OCI-LY1 (cell line): Measurements from ENCODE around the gene TBCA.

ENCODE experiments used
- H2AFZ ChIP-seq: fragments of 200-600 bp; sonication (generic), shearing (Covaris generic); 2 replicates; pipeline ENCODE4 v1.6.0; 2014; ENCODE audit warnings: antibody characterized with exemption, mild to moderate bottlenecking, low read length
- H3F3A ChIP-seq: fragments of 200-600 bp; sonication (generic), shearing (Covaris generic); 2 replicates; pipeline ENCODE4 v1.6.0; 2014; ENCODE audit warnings: mild to moderate bottlenecking, antibody characterized with exemption, low read length, moderate library complexity; ENCODE audit not compliant: insufficient read depth
- H3K27ac ChIP-seq: fragments of 200-600 bp; sonication (generic); 2 replicates; pipeline ENCODE4 v1.5.1; 2014; ENCODE audit warnings: low read length, mixed run types, mild to moderate bottlenecking, low read depth; ENCODE audit not compliant: poor library complexity, severe bottlenecking
- H3K27me3 ChIP-seq: fragments of 200-600 bp; sonication (generic); 2 replicates; pipeline ENCODE4 v1.6.0; 2014; ENCODE audit warnings: antibody characterized with exemption, mild to moderate bottlenecking, low read length, moderate library complexity; ENCODE audit not compliant: insufficient read depth
- H3K36me3 ChIP-seq: fragments of 200-600 bp; sonication (generic); 2 replicates; pipeline ENCODE4 v1.6.1; 2014; ENCODE audit warnings: mild to moderate bottlenecking, antibody characterized with exemption, low read length, moderate library complexity, mixed read lengths; ENCODE audit not compliant: insufficient read depth
- H3K4me1 ChIP-seq: fragments of 200-600 bp; sonication (generic); 2 replicates; pipeline ENCODE4 v1.5.1; 2014; ENCODE audit warnings: mild to moderate bottlenecking, low read length, moderate library complexity; ENCODE audit not compliant: insufficient read depth, severe bottlenecking
- H3K4me2 ChIP-seq: fragments of 200-600 bp; sonication (generic), shearing (Covaris generic); 2 replicates; pipeline ENCODE4 v1.6.1; 2014; ENCODE audit warnings: low read length
- H3K4me3 ChIP-seq: fragments of 200-600 bp; sonication (generic); 2 replicates; pipeline ENCODE4 v1.5.1; 2014; ENCODE audit warnings: low read length, low read depth, mild to moderate bottlenecking, mixed read lengths; ENCODE audit not compliant: poor library complexity, severe bottlenecking
- H3K79me2 ChIP-seq: fragments of 200-600 bp; shearing (Covaris generic); 2 replicates; pipeline ENCODE4 v1.6.1; 2016; ENCODE audit warnings: mixed run types, low read length, mixed read lengths; ENCODE audit not compliant: insufficient read depth
- H3K9ac ChIP-seq: fragments of 200-600 bp; sonication (generic), shearing (Covaris generic); 2 replicates; pipeline ENCODE4 v1.6.1; 2014; ENCODE audit warnings: mild to moderate bottlenecking, low read length, mixed read lengths
- H3K9me2 ChIP-seq: fragments of 200-600 bp; sonication (generic), shearing (Covaris generic); 2 replicates; pipeline ENCODE4 v1.6.1; 2014; ENCODE audit warnings: low read depth, mild to moderate bottlenecking, low read length, mixed read lengths
- H3K9me3 ChIP-seq: fragments of 200-600 bp; shearing (Covaris generic); 2 replicates; pipeline ENCODE4 v1.6.1; 2014; ENCODE audit warnings: low read length, mixed read lengths
- H4K20me1 ChIP-seq: fragments of 200-600 bp; sonication (generic), shearing (Covaris generic); 2 replicates; pipeline ENCODE4 v1.6.0; 2016; ENCODE audit warnings: mild to moderate bottlenecking, low read length; ENCODE audit not compliant: insufficient read depth
- EZH2 ChIP-seq: fragments of 200-600 bp; sonication (generic), shearing (Covaris generic); IDR thresholded peaks from 2 replicates; pipeline ENCODE4 v1.8.0; 2017; ENCODE audit warnings: borderline replicate concordance, mixed run types, mild to moderate bottlenecking, antibody characterized with exemption, low read length, moderate library complexity, mixed read lengths
- TF ChIP-seq, protein P1 (sequence below): fragments of 200-600 bp; sonication (generic), shearing (Covaris generic); IDR thresholded peaks from 2 replicates; pipeline ENCODE4 v1.5.1; 2017; ENCODE audit warnings: mild to moderate bottlenecking, antibody characterized with exemption, low read length, moderate library complexity, mixed read lengths

The TBCA gene

DNA sequence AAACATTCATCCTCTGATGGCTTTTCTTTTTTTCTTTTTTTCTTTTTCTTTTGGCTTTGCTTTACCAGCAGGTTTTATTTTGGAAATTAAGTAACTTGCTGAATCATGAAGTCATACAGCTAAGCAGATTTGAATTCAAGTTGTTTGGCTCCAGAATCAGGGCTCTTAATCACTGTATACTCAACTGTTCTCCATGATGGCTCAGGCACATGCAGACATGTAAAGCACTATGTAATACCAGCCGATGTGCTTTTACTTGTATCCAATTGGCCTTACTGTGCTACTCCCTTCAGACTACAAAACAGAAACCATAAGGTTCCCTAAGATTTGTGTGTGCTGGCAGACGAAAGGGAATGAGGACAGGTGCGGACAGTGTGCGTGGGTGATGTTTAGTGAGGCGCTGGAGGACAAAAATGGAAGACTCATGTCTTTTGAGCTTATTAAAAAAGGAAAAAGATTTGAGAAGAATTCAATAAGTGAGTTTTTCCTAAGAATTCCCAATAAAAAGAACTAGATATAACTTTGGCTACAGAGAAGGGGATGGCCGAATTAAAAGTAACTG, 92.9 kb downstream of the TBCA start:
- Histone ChIP-seq H2AFZ (no peak overlapping the region), H3K79me2 (no peaks in the 10 kb centered on the region), H3K9me3 (no peaks in the 10 kb centered on the region), H4K20me1 (no peaks in the 10 kb centered on the region), H3K4me2 (no peak overlapping the region), H3K36me3 (peaks cover 4% of the 10 kb centered on the region; the same call in 1 of the 2 replicates), H3K9me2 (no peaks in the 10 kb centered on the region), H3F3A (no peaks in the 10 kb centered on the region; the same call in 1 of the 2 replicates), H3K9ac (no peak overlapping the region), H3K27me3 (no peaks in the 10 kb centered on the region), H3K27ac (no peak overlapping the region), H3K4me1 (no peaks in the 10 kb centered on the region), H3K4me3 (no peak overlapping the region)
- no peak for TF ChIP-seq EZH2
- TF ChIP-seq, protein P1, sequence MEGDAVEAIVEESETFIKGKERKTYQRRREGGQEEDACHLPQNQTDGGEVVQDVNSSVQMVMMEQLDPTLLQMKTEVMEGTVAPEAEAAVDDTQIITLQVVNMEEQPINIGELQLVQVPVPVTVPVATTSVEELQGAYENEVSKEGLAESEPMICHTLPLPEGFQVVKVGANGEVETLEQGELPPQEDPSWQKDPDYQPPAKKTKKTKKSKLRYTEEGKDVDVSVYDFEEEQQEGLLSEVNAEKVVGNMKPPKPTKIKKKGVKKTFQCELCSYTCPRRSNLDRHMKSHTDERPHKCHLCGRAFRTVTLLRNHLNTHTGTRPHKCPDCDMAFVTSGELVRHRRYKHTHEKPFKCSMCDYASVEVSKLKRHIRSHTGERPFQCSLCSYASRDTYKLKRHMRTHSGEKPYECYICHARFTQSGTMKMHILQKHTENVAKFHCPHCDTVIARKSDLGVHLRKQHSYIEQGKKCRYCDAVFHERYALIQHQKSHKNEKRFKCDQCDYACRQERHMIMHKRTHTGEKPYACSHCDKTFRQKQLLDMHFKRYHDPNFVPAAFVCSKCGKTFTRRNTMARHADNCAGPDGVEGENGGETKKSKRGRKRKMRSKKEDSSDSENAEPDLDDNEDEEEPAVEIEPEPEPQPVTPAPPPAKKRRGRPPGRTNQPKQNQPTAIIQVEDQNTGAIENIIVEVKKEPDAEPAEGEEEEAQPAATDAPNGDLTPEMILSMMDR, result no peak

DNA sequence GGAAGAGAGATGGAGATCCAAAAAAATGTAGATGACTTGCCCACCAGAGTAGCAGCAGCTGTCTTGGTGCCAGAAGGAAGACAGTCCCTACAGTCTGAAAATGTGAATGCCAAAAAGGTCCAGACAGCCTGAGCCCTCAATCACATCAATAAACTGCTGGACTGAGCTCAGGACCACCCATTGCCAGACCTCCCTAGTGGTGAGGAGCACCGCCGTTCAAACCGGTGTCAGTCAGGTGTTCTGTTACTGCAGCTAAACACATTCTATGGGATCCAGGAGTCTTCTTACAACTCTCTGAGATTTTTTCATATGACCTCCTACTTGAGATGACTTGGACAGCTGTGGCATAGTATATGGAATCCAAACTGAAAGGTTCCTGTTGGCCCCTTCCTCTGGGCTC, 105.6 kb downstream of the TBCA start:
- H3K36me3 ChIP-seq, result no peaks in the 10 kb centered on the region; the same call in 1 of the 2 replicates
- 0 out of 2 replicates have a peak, but pooled peaks cover 2% of the 10 kb centered on the region for H3K9me3 ChIP-seq
- H3K9ac ChIP-seq, result no peak overlapping the region
- H3K9me2 ChIP-seq, result no peaks in the 10 kb centered on the region
- H3K27me3 ChIP-seq, result no peaks in the 10 kb centered on the region
- H3K27ac ChIP-seq, result no peak overlapping the region
- H3K79me2 ChIP-seq, result no peaks in the 10 kb centered on the region
- H3K4me2 ChIP-seq, result no peak overlapping the region
- H3K4me3 ChIP-seq, result no peak overlapping the region
- TF ChIP-seq EZH2, result no peak
- TF ChIP-seq, protein P1, result no peak
- H3K4me1 ChIP-seq, result no peaks in the 10 kb centered on the region
- no peaks in the 10 kb centered on the region for H3F3A ChIP-seq
- H4K20me1 ChIP-seq, result no peaks in the 10 kb centered on the region
- no peak overlapping the region for H2AFZ ChIP-seq

DNA sequence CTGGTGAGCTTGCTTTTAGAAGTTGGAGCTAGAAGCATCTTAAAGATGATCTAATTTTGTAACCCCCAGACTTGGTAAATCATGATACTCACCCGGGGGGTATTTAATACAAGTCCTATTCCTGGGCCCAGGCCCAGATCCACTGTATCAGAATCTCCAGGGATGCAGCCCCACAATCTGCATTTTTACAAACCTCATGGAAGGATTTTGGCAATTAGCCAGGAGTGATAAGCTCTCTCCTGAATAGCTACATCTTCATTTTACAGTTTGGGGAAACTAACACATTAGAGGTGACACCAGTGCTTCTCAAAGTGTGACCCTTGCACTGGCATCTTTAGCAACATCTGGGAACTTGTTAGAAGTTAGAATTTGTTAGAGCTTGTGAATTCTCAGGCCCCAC, 106.5 kb downstream of the TBCA start:
- H3K9me3 ChIP-seq, result no peaks in the 10 kb centered on the region
- TF ChIP-seq, protein P1, result no peak
- TF ChIP-seq EZH2, result no peak
- no peaks in the 10 kb centered on the region for H3K27me3 ChIP-seq
- no peak overlapping the region for H3K4me3 ChIP-seq
- no peak overlapping the region for H3K4me2 ChIP-seq
- H3K4me1 ChIP-seq, result no peaks in the 10 kb centered on the region
- no peak overlapping the region for H3K9ac ChIP-seq
- no peaks in the 10 kb centered on the region for H3K79me2 ChIP-seq
- H2AFZ ChIP-seq, result no peak overlapping the region
- H3K9me2 ChIP-seq, result no peaks in the 10 kb centered on the region
- H3K27ac ChIP-seq, result no peak overlapping the region
- no peaks in the 10 kb centered on the region for H4K20me1 ChIP-seq
- no peaks in the 10 kb centered on the region for H3K36me3 ChIP-seq
- H3F3A ChIP-seq, result no peaks in the 10 kb centered on the region
